ENCODE results near the gene ACTG1.

Gene ACTG1

DNA sequence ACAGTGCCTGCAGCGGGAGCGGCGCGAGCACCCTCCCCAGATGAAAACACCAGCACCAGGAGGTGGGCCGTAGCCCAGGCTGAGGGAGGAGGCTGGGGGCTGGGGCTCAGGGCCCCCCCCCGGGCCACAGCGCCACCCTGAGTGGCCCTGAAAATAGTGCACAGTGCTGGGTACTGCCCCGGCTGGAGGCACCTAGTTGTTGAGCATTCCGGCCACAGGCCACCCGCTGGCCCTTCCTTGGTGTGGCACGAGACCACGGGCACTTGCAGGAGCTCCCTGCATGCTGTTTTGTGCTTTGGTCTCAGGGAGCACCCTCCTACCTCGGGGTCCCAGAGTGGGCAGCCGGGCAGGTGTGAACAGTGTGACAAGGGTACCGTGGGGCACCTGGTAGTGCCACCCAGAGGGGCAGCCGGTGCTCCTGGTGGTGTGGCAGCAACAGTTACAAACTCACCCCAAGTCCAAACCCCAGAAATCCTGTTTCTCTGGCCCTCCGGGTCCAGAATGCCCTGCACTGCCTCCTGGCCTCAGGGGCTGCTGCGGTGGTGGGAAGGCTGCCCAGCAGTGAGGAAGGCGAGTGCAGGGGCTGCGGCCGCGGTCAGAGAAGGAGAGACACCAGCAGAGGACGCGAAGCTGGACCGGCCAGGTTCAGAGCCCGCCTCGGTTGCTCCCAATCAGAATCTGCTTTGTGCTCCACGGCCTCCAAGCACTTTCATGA is 27.5 kb upstream of the ACTG1 start:
- no peak for ATAC-seq

GRCh38 chr17:81539571-81539900 is 26.9 kb upstream of the ACTG1 start:
- no peak for ATAC-seq
- TF ChIP-seq OSR1 (CRISPR knock-in tag; IDR thresholded peaks at IDR 0.05) (no peak), TCF4 (CRISPR knock-in tag; IDR thresholded peaks at IDR 0.05; ENCODE audit: borderline replicate concordance) (no peak), TSHZ2 (CRISPR knock-in tag; IDR thresholded peaks at IDR 0.05) (no peak), TOX (CRISPR knock-in tag; IDR thresholded peaks at IDR 0.05; ENCODE audit: borderline replicate concordance) (no peak), BACH2 (CRISPR knock-in tag; IDR thresholded peaks at IDR 0.05; ENCODE audit: borderline replicate concordance) (no peak), ZFP30 (CRISPR knock-in tag; IDR thresholded peaks at IDR 0.05) (no peak), PPARA (CRISPR knock-in tag; IDR thresholded peaks at IDR 0.05; ENCODE audit: borderline replicate concordance) (no peak), ZNF8 (CRISPR knock-in tag; IDR thresholded peaks at IDR 0.05) (no peak)

More for the DNA sequence above, 27.5 kb upstream of the ACTG1 start:
- TF ChIP-seq, protein P1, sequence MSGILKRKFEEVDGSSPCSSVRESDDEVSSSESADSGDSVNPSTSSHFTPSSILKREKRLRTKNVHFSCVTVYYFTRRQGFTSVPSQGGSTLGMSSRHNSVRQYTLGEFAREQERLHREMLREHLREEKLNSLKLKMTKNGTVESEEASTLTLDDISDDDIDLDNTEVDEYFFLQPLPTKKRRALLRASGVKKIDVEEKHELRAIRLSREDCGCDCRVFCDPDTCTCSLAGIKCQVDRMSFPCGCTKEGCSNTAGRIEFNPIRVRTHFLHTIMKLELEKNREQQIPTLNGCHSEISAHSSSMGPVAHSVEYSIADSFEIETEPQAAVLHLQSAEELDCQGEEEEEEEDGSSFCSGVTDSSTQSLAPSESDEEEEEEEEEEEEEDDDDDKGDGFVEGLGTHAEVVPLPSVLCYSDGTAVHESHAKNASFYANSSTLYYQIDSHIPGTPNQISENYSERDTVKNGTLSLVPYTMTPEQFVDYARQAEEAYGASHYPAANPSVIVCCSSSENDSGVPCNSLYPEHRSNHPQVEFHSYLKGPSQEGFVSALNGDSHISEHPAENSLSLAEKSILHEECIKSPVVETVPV (CRISPR knock-in tag; IDR thresholded peaks at IDR 0.05) = no peak
- no peak for TF ChIP-seq ZFP3 (CRISPR knock-in tag; IDR thresholded peaks at IDR 0.05)
- no peak for TF ChIP-seq ARNTL (CRISPR knock-in tag; IDR thresholded peaks at IDR 0.05; ENCODE audit: borderline replicate concordance, low read depth)

DNA sequence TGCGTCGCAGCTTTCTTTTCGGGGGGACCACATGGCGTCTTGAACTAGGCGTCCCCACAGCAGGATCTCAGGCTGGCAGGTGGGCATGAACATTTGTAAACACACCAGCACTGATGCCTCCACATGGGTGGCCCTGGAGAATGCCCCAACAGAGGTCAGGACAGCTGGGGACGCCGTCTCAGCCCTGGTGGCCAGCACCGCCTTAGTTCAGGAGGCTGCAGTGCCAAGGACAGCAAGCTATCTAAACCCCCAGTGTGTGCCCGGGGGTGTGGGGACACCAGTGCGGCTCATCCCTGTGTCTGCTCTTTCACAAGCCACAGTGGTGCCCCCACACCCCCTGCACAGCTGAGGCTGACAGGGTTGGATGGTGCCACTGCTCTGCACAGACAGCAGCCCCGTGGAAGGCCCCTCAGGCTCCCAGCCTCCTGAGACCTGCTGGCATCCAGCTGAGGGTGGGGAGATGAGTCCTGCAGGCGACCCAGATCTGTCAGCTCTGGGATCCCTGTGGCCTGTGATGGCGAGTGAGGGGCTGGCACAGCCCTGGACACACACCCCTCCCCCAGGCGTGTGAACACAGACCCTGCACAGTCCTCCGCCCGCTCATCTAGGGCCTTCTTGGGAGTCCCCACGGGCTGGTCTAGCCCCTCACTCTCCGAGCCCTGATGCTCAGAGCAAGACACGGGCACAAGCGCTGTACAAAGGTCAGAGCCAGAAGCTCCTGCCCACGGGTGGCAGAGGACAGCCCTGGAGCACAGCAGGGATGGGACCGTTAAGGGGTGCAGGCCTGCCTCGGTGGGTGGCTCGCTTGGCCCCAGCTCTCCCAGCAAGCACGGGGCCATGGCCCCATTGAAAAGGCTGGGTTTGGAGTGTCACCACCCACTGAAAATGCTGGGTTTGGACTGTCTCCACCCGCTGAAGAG is 26.3 kb upstream of the ACTG1 start:
- no peak for TF ChIP-seq ZNF8 (CRISPR knock-in tag; IDR thresholded peaks at IDR 0.05)
- TF ChIP-seq OSR1 (CRISPR knock-in tag; IDR thresholded peaks at IDR 0.05) = no peak
- no peak for TF ChIP-seq ZFP3 (CRISPR knock-in tag; IDR thresholded peaks at IDR 0.05)
- TF ChIP-seq, protein P2, sequence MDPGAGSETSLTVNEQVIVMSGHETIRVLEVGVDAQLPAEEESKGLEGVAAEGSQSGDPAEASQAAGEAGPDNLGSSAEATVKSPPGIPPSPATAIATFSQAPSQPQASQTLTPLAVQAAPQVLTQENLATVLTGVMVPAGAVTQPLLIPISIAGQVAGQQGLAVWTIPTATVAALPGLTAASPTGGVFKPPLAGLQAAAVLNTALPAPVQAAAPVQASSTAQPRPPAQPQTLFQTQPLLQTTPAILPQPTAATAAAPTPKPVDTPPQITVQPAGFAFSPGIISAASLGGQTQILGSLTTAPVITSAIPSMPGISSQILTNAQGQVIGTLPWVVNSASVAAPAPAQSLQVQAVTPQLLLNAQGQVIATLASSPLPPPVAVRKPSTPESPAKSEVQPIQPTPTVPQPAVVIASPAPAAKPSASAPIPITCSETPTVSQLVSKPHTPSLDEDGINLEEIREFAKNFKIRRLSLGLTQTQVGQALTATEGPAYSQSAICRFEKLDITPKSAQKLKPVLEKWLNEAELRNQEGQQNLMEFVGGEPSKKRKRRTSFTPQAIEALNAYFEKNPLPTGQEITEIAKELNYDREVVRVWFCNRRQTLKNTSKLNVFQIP (CRISPR knock-in tag; IDR thresholded peaks at IDR 0.05; ENCODE audit: borderline replicate concordance, low read depth) = no peak
- TF ChIP-seq PPARA (CRISPR knock-in tag; IDR thresholded peaks at IDR 0.05; ENCODE audit: borderline replicate concordance) = no peak
- no peak for TF ChIP-seq TSHZ2 (CRISPR knock-in tag; IDR thresholded peaks at IDR 0.05)
- no peak for TF ChIP-seq BACH2 (CRISPR knock-in tag; IDR thresholded peaks at IDR 0.05; ENCODE audit: borderline replicate concordance)
- TF ChIP-seq GLIS3 (CRISPR knock-in tag; IDR thresholded peaks at IDR 0.05) = no peak
- TF ChIP-seq, protein P1 (CRISPR knock-in tag; IDR thresholded peaks at IDR 0.05) = no peak
- no peak for TF ChIP-seq ARNTL (CRISPR knock-in tag; IDR thresholded peaks at IDR 0.05; ENCODE audit: borderline replicate concordance, low read depth)
- TF ChIP-seq CSDC2 (CRISPR knock-in tag; IDR thresholded peaks at IDR 0.05) = no peak
- TF ChIP-seq, protein P3, sequence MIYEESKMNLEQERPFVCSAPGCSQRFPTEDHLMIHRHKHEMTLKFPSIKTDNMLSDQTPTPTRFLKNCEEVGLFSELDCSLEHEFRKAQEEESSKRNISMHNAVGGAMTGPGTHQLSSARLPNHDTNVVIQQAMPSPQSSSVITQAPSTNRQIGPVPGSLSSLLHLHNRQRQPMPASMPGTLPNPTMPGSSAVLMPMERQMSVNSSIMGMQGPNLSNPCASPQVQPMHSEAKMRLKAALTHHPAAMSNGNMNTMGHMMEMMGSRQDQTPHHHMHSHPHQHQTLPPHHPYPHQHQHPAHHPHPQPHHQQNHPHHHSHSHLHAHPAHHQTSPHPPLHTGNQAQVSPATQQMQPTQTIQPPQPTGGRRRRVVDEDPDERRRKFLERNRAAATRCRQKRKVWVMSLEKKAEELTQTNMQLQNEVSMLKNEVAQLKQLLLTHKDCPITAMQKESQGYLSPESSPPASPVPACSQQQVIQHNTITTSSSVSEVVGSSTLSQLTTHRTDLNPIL (CRISPR knock-in tag; IDR thresholded peaks at IDR 0.05; ENCODE audit: low read depth) = no peak
- TF ChIP-seq, protein P4, sequence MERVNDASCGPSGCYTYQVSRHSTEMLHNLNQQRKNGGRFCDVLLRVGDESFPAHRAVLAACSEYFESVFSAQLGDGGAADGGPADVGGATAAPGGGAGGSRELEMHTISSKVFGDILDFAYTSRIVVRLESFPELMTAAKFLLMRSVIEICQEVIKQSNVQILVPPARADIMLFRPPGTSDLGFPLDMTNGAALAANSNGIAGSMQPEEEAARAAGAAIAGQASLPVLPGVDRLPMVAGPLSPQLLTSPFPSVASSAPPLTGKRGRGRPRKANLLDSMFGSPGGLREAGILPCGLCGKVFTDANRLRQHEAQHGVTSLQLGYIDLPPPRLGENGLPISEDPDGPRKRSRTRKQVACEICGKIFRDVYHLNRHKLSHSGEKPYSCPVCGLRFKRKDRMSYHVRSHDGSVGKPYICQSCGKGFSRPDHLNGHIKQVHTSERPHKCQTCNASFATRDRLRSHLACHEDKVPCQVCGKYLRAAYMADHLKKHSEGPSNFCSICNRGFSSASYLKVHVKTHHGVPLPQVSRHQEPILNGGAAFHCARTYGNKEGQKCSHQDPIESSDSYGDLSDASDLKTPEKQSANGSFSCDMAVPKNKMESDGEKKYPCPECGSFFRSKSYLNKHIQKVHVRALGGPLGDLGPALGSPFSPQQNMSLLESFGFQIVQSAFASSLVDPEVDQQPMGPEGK (CRISPR knock-in tag; IDR thresholded peaks at IDR 0.05; ENCODE audit: borderline replicate concordance) = no peak
- TF ChIP-seq ESRRG (CRISPR knock-in tag; IDR thresholded peaks at IDR 0.05) = no peak
- ATAC-seq = no peak
